Measurements from ENCODE around the gene EMP3.

Gene EMP3

GRCh38 chr19:48379058-48379457 is 53.7 kb downstream of the EMP3 start:
- DNase-seq (ENCODE audit: low spot score): no peak
